HG03175 (cell line): Measurements from ENCODE around the gene ATXN1.
"Not testable (repeated sequence)": the region's sequence is repeated elsewhere in the genome, so short reads cannot be mapped to it uniquely, and the experiment has no call there.

Experiments used
- ATAC-seq: cut with Tn5 transposase; IDR thresholded peaks from one replicate; pipeline ENCODE4 v1.9.1; 2021; ENCODE audit warnings: mild to moderate bottlenecking, moderate library complexity; ENCODE audit not compliant: unreplicated experiment

Gene ATXN1

DNA sequence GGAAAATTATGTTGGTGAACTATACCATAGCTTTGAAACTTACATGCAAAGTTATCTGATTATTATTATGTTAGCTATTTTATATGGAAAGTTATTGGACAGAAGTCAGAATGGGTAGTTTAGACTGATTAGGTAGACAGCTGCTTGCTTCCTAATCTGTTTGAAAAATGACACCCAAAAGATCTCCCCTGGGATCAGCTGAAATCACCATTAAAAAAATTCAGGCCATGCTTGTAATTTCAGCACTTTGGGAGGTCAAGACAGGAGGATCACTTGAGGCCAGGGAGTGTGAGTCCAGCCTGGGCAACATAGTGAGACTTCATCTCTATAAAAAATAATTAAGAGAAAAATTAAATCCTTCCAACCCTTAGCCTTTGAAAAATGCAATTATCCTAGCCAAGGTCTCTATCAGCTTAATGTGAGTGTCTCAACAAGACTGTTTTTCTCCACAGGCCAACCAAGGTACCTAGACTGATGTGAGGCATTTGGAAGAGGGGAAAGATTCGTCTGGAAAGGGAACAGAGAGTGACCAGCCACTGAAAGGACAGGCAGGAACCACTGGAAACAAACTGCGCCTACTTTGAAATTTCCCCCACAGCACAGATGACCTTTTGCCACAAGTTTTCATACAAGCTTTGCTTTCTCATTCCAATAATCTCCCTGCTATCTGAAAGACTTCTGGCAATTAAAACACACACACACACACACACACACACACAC, 290.6 kb downstream of the ATXN1 start:
- no peak for ATAC-seq

DNA sequence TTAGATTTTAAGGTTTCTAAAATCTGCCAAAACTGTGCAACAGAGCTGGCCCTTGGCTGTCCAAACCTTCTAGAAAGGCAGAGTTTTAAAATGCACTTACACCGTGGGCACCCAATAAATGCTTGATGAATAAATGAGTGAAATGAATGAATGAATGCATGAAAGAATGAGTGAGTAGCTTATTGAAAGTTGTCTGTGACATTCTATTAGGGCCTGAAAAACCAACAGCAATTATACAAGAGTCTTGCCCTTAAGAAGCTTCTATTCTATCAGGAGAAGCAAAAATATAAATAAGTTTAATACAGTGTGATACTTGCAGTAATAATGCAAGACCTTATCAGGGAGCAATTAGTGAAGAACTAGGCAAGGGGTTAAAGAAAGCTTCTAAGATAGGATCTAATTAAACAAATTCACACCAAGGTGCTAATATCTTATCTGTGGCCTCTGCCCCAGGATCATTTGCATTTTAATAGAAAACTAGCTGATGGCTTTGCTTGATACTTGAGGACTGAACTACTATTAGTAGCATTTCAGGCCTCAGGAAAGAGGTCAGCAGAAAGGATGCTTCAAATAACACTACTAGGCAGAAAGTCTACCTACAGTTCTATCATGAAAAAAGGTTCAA, 292.2 kb downstream of the ATXN1 start:
- ATAC-seq = no peak

DNA sequence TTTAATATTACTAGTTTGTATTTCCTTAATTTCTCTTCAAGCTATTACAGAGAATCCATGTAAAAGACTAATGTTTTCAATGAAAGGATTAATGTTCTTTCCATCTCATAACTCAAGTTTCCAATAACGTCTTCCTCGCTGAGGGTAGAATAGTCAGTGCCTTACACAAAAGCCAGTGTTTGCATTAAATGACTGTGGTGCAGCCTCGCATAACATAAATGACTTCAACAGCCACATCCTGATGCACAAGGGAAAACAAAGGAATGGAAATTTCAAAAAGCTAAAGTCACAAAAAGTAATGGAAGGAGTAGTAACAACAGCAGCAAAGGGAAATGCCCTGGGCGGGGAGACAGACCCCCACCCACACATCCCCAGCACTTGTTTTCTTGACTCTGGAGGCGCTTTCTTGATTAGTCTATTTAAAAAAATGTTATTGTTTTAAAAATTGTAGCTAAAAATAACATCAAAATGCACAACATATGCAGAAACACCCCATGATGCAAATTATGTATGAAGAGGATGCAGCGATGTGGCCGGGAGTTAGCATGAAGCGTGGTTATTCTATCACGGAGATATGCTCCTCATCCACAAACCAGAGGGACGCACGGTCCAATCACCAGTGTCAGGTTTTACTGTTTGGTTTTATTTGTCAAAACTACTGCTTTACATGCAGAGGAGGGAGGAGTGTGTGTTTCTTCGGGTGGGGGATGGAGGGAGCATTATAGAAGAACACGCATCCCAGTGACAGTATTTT, 294.3 kb downstream of the ATXN1 start:
- ATAC-seq = no peak

DNA sequence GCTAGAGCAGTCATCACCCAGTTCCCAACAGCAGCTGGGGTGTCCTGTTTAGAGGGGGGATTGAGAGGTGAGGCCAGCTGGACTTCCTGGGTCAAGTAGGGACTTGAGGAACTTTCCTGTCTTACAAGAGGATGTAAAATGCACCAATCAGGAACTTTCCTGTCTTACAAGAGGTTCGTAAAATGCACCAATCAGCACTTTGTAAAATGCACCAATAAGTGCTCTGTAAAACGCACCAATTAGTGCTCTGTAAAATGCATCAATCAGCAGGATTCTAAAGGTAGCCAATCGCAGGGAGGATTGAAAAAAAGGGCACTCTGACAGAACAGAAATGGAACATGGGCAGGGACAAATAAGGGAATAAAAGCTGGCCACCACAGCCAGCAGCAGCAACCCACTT, 297.2 kb downstream of the ATXN1 start:
- ATAC-seq = no peak

DNA sequence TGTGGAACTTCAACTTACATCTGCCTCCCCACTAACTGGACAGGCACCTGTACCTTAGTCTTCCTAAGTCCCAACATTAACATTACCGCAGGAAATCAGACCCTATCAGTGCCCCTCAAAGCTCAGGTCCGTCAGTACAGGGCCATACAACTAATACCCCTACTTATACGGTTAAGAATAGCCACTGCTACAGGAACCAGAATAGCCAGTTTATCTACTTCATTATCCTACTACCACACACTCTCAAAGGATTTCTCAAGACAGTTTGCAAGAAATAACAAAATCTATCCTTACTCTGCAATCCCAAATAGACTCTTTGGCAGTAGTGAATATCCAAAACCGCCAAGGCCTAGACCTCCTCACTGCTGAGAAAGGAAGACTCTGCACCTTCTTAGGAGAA, 298.0 kb downstream of the ATXN1 start:
- not testable (repeated sequence) for ATAC-seq

DNA sequence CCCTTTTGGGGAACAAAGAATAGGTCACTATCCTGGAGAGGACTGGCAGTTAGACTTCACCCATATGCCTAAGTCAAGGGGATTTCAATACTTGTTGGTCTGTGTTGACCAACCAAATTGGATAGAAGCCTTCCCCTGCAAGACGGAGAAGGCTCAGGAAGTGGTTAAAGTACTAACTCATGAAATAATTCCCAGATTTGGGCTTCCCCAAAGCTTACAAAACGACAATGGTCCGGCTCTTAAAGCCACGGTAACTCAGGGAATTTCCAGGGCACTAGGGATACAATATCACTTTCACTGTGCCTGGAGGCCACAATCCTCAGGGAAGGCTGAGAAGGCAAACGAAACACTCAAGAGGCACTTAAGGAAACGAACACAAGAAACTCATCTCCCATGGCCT, 299.8 kb downstream of the ATXN1 start:
- ATAC-seq = no peak

DNA sequence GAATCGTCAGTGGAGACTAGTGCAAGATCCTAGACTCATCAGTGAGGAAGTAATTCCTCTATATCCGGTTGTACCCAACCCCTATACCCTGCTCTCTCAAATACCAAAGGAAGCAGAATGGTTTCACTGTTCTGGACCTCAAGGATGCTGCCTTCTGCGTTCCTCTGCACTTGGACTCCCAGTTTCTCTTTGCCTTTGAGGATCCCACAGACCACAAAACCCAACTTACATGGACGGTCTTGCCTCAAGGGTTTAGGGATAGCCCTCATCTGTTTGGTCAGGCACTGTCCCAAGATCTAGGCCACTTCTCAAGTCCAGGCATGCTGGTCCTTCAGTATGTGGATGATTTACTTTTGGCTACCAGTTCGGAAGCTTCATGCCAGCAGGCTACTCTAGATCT, 301.8 kb downstream of the ATXN1 start:
- not testable (repeated sequence) for ATAC-seq

DNA sequence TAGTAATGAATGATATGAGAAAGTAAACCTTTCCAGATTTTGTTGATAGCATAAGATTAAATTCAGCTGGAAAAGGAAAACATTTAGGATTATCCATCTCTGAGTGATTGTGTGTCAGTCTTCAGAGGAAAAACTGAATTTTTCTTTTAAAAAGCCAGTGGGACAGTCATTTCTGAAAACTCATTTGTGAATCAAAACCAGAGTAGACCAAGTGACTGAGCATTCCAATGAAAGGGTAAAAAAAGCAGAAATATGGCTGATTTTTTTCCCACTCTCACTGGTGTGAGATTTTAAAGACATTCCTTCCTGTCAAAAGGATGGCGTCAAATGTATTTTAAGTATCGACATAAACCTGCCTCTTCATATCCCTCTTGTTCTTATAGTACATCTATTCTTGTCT, 308.9 kb downstream of the ATXN1 start:
- ATAC-seq = no peak

DNA sequence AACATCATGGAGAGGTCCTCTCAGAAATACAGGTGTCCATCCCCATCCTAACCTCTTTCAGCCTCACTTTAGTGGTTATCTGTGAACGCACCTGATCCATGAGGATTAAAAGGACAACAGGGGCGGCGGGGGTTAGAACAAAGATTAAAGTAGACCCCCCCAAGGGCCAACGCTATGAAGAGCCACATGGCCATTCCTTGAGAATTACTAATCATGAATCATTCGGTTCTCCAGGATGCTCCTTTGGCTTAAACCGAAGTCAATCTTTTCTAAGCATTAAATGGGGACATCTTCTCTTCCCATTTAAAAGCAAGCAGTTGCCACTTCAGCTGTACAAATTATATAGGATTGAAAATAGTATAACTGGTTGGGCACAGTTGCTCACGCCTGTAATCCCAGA, 310.4 kb downstream of the ATXN1 start:
- ATAC-seq = no peak

DNA sequence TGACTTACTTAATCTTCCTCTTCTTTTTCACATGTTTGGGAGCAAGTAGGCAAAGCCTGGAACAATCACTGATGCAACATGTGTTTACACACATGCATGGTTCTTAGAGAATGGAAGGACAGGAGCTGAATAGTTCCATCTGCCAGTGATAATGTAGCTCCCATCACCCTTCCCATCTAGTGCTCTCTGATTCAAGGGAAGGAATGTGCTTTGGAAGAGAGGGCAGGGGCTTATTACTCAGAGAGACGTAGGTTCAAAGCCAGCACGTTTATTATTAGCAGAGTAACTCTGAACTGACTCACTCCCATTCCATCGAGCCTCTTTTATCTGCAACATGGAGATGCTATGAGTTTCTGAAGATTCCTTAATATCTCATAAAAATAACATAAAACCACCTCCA, 311.0 kb downstream of the ATXN1 start:
- ATAC-seq = no peak

DNA sequence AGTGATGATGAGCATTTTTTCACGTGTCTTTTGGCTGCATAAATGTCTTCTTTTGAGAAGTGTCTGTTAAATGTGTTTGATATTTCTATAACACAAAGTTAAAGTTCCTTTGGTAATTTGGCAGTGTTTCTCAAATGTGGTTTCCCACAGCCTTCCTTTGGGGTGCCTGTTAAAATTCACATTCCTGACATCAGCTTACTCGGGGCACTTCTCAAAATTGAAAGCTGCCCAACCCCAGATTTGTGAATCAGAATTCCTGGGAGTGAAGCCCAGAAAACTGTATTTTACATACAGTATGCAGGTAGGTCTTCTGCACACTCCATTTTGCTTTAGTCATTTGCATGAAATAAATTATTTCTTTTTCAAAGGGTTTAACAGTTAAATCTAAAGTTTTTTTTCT, 315.0 kb downstream of the ATXN1 start:
- no peak for ATAC-seq

DNA sequence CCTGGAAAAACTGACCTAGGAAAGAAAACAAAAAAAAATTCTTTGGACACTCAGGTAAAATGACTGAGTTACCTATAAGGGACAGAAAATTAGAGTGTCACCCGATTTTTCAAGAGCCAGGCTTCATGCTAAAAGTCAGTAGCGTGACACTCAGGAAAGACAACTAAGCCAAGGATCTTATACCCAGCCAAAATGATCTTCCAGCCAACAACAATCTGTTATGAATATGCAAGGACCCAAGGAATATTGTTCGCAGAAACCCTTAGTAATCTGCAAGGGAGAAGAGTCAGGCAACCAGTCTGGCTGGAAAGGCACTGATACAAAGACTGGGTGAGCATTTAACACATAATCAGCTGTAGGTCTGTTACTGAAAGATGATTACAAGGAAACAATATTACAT, 319.2 kb downstream of the ATXN1 start:
- ATAC-seq = no peak

DNA sequence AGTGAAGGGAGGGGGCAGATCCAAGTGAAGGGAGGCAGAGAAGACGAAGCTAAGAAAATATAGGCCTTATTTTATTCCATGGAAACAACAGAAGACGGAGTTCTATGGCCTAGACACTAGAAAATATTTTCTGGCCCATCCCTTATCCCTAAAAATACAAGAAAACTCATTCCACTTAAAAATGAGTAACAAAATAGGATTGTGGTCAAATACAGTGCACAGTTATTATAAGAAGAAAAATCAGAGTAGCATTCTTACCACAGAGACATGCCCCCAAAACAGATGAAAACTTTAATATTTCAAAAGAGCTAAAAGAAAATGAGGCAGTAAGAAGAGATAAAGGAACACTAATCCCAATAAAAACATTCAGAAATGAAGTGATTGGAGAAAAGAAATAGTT, 320.0 kb downstream of the ATXN1 start:
- ATAC-seq = no peak

DNA sequence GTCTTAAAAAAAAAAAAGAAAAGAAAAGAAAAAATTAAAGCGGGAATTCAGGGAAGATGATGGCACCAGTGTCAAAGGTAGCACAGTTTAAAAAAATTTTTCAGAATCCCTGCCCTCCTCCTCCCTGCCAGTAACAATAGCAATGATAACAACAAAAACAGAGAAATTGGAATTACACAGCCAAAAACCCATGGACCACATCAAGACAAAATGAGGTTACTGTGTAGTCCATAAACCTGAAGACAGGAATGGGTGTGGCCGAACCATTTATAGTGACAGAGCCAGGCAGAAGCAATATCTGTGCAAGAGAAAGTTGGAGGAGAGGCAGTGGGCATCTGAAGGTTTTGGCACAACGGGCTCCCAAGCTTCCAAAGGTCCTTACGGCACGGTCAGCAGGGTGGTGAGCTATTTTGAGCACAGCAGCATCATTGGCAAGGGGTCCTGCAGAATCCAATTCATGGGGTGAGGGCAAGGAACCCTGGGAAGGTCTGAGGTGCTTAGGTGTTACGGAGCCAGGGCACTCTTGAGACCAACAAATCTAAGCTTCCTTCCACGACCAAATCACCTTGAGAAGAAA, 320.5 kb downstream of the ATXN1 start:
- no peak for ATAC-seq

DNA sequence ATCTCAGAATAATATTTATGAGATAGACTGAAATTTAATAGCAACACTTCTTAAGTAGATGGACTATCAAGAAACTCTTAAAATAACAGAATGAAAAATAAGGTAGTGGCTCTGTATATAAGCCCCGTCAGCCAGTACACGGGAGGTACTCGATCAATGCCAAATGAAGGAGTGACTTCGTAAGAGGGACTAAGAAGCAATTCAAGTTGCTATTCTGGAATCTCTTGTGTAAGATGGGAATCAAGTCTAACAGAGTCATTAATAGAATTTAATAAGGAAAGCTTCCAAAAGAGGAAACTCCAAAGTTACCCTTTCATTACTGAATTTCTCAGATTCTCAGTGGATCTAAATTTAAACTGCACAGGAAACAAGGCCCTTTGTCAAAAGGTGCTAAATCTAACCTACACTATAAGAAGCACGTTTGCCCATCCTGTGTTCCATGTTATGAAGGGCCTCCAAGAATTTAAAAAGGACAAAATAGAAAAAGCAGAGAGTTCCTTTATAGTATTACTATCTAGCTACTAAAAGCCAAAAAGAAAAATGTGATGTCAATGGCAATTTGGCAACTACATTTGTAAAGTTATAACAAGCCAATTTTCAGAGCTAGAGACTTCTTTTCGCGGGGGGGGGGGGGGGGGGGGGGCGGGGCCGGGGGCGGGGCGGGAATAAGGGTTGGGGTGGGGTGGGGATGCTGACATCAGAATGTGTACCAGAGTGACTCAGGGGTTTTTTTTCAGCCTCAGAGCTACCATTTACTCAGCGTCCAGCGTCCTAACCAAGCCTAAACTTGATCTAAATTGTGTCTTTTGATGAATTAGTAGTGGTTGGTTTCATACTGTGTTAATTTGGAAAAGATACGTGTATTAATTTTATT, 322.3 kb downstream of the ATXN1 start:
- no peak for ATAC-seq

DNA sequence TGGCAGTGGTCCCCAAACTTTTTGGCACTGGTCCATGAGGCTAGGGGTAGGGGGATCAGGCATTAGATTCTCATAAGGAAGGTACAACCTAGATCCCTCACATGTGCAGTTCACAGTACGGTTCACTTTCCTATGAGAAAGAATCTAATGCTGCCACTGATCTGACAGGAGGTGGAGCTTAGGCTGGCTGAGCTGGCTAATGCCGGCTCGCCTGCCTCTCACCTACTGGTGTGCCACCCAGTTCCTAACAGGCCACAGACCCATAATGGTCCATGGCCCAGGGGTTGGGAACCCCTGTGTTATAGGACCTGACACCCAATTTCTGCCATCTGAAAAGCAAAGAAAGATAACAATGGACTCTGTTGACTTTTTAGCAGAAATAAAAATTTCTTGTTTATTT, 323.3 kb downstream of the ATXN1 start:
- ATAC-seq = no peak

DNA sequence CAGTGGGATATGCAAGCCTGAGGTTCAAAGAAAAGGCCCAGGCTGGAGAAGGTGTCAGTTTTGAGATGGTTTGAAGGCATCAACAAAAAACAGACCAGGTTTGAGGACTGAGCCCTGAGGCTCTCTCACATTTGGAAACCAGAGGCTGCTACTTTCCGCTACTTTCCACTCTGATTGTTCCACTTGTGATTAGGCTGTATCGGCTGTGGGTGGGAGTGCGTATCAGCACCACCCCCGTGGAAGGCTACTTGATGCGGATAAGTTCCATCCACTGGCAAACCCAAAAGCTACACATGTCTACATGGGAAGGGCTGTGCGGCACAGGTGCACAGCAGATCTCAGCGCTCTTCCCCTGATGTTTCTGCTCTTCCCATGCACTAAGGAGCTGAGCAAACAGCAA, 324.2 kb downstream of the ATXN1 start:
- no peak for ATAC-seq

DNA sequence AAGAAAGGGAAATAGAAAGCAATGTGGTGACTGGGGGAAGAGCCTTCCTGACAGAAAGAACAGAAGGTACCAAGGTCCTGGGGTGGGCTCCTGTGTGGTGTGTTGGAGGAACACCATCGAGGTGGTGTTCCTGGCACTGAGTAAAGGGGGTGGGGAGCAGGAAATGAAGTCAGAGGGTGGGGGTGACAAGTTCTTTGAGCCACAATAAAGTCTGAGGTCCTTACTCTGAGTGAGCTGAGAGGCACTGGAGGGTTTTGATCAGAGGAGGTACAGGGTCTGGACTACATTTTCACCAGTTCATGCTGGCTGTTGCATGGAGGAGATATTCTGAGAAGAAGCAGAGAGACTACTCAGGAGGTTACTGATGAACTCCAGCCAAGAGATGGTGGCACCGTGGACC, 324.7 kb downstream of the ATXN1 start:
- no peak for ATAC-seq

DNA sequence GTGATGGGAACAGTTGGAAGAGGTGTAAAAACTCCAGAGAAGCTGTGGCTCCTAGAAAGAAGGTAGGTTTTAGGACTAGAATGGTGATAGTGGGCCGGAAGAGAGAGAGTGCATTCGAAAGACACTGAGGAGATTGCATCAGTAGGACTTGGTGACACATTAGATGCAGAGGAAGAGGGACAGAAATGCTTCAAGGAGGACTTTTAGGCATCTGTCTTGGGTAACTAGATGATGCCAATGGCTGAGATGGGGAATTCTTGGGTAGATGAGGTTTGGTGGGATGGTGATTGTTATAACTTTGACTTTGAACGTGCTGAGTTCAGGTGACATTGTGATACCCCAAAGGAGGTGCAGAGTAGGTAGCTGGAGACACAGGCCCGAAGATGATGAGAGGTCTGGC, 326.4 kb downstream of the ATXN1 start:
- no peak for ATAC-seq

DNA sequence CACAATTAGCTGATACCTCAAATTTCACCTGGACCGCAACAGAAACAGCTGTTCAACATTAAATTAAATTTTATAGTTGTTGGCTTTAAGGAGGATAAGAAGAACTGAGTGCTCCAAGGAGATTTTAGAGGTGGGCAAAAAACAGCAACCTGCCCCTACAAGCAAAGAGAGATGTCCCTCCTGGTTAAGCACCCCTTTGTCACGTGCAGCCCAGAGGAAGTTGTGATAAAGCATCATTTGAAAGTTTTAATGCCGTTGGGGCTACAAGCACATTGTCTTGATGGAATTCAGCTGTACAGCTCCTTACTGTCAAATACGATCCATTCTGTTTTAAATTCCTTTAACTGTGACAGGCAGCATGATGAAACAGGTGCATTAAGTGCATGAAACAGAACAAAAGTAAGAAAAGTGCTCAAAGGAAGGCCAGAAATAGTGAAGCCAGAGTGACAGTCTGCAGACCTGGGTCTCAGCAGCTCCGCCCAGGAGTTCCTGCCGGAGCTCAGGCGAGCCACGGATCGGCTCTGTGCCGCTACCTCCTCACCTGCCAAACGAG, 327.8 kb downstream of the ATXN1 start:
- no peak for ATAC-seq
